ENCODE measurements around the gene DAB2IP.
"Not testable (repeated sequence)": the region's sequence is repeated elsewhere in the genome, so short reads cannot be mapped to it uniquely, and the experiment has no call there.

Gene DAB2IP

DNA sequence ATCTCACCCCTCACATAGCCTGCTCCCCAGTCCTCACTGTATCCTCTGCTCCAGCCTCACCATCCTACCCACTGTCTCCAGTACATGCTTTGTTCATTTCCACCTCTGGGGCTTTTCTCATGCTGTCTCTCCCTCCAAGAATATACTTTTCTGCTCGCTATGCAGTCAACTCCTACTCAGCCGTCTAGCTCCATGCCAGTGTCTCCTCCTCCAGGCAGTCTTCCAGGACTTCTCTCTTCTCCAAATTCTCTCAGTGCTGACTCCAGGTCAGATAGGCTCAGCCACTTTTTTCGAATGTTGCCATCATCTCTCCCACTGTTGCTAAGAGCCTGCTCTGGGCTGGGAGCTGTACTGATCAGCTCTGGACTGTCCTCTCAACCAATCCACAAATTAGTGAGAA, 8.0 kb upstream of the DAB2IP start:
- DNase-seq = no peak

DNA sequence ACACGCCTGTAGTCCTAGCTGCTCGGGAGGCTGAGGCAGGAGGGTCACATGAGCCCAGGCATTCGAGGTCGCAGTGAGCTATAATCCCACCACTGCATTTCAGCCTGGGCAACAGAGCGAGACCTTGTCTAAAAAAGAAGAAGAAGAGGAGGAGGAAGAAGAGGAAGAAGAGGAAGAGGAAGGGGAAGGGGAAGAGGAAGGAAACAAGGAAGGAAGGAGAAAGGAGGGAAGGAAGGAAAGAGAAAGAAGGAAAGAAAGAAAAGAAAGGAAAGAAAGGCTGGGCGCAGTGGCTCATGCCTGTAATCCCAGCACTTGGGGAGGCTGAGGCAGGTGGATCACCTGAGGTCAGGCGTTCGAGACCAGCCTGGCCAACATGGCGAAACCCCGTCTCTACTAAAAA, 7.4 kb upstream of the DAB2IP start:
- not testable (repeated sequence) for DNase-seq

DNA sequence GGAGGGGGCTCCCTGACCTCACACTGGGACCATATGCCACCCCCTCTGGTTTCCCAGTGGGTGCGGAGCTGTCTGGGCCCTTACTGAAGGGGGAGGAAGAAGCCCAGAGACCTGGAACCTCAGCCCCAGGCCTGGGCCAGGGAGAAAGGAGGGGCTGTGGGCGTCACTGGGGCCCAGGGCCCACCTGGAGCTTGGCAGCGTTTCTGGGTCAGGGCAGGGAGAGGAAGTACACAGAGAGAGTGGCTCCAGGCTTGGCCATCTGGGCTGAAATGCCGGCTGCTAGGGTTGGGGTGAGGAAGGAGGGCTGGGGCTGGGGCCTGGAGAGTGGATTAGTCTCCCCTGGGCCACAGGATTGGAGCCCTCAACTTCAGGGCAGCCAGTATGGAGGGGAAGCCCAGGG, 6.4 kb upstream of the DAB2IP start:
- peak; percentile 46 for DNase-seq

DNA sequence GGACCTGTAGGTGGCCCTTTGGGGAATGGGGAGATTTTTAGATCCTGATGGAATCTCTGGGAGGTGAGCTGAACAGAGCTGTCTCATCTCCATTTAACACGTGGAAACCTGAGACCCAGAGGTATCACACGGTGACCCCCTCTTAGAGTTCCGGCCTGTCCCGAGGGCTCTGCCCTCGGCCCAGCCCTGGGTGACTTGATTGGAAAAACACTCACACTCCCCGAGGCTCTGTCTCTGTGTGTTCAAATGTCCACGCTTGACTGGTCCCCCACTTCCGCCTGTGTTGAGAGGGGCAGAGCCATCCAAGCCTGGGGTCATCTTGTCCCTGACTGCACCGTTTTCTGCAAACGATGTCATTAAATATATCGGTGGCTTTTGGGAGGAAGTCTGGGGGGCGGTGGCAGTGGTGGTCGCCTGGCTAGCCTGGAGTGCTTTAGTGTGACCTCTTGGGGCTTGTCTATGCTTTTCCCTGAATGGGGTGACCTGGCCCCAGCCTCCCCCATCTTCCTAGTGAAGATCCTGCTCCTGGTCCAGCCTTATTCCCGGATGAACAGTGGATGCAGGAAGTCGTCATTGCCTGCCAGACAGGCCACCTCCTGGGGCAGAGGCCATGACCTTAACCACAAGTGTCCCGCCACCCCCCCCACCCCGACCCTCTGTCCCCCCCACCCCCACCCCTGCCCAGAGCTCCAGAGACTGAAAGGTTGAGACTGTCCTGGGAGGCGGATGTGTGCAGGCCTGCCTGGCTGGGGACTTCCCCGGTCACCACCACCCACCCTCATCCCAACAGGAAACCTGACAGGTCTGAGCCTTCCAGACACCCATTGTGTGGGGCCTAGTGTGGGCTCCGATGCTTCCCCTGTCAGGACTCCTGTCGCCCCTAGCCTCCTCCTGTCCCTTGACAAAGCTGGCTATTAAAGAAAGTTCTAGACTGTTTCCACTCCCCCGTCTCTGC, 5.3 kb upstream of the DAB2IP start:
- peak; percentile 64 for DNase-seq

DNA sequence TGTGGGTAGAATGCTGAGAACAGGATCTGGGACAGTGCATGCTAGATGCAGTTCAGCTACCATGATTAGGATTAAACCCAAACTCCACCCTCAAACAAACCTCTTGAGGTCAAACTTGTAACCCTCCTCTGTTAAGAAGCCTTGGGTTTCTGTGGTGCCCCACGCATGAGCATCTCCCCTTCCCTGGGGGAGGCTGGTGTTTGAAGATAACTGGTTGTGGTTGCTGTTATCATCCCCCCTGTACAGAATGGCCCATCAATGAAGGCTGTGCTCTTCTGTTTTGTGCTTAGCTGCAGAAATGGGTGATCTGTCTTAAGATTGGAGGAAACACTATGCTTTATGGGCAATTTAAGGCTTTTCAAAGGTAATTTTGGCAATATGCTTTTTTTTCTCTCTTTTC, 4.4 kb upstream of the DAB2IP start:
- DNase-seq = no peak

DNA sequence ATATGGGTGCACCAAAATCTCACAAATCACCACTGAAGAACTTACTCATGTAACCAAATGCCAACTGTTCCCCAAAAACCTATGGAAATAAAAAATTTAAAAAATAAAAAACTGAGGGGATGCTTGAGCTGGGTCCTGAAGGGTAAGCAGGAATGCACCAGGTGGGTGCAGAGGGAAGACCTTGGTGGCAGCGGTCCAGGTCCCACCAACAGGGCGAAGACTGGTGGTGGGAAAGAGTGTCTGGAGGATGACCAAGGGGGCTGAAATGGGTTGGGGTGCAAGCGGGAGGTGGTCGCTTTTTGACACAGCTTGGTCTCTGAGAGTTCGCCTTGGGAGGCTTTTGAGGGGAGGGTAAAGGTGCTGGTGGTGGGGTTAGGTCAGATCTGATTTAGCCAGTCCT, 3.3 kb upstream of the DAB2IP start:
- no peak for DNase-seq

DNA sequence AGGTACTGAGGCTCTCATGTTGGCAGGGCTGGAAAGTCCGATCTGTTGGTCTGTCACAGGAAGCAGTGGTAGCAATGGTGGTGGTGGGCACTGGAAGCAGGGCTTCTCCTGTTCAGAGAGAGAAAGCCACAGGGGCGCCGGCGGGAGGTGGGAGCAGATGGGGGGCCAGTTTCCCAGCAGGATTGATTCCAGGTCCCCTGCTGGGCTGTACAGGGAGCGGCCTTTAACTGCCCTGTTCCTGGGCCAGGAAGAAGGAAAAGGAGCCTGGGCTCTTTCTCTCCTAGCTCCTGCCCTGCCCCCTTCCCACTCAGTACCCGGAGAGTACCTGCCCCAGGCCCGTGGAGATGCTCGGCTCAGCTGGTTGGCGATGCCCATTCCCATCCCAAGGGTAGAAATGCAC, 2.6 kb upstream of the DAB2IP start:
- DNase-seq = no peak

DNA sequence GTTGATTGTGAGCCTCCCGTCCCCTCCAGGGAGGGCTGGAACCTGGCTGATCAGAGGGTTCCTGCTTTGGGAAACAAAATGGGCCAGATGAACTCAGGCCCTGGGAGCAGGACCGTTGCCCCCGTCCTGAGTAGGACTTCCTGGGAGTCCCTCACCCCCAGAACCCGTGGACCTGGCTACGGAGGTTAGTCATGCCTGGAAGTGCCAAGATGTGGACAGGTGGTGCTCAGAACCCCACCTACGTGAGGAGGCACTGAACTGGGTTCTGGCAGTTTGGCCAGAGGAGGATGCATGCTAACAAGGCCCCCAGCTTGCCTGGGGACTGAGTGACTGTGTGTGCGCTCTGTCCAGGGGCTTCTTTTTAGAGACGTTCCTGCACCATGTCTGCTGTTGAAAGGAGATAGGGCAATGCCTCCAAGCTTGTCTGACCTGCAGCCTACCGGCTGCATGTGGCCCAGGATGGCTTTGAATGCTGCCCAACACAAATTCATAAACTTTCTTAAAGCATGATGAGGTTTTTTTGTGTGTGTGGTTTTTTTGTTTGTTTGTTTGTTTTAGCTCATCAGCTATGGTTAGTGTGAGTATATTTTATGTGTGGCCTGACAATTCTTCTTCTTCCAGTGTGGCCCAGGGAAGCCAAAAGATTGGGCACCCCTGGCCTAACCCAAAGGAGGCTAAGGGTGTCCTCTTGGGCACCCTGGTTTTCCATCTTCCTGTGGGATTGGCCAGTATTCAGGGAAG, 1.8 kb upstream of the DAB2IP start:
- DNase-seq = no peak

DNA sequence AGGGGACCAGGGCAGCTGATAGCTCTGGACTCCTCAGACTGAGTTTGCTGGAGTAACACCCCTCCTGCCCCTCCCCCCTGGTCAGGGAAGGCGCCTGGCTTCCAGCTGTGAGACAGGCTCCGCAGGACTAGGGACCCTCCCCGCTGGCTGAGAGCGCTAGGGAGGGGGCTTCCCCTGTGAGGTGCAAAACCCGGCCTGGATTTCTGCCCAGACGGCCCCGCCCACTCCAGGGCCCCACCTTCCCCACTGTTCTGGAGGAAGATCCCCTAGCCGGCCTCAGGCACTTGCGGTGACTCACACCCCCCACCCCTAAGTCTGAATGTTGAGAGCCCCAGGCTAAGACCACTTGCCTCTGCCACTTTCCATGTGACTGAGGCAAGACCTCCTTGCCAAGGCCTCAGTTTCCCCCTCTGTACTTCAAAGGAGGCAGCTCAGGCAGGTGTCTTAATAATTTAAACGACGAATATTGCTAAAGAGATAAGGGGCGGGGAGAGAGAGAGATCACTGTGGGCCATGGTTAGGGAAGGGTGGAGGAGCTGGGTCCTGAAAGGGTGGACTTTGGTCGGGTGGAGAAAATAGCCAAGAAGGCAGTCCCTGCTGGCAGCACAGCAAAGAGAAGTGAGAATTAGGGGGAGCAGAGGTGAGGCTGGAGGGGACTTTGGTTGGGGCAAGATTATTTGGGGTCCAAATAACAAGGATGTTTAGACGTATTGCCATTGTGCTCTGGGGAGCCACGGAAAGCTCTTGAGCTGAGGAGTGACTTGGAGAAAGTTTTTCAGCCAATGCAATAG, 1.0 kb upstream of the DAB2IP start:
- peak; percentile 76 for DNase-seq

DNA sequence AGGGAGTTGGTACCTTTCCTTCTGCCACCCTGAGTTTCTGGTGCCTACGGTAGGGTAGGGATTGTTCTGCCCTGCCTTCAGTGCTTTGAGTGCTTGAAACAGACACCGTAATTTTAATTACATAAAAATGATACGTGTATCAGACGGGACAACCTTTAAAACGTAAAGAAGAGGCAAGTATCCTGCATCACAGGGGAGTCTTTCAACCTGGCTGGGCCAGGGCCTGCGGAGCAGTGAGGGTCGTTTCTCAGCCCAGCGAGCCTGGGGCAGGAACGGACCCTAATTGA, 483 bp upstream of the DAB2IP start:
- DNase-seq = no peak

DNA sequence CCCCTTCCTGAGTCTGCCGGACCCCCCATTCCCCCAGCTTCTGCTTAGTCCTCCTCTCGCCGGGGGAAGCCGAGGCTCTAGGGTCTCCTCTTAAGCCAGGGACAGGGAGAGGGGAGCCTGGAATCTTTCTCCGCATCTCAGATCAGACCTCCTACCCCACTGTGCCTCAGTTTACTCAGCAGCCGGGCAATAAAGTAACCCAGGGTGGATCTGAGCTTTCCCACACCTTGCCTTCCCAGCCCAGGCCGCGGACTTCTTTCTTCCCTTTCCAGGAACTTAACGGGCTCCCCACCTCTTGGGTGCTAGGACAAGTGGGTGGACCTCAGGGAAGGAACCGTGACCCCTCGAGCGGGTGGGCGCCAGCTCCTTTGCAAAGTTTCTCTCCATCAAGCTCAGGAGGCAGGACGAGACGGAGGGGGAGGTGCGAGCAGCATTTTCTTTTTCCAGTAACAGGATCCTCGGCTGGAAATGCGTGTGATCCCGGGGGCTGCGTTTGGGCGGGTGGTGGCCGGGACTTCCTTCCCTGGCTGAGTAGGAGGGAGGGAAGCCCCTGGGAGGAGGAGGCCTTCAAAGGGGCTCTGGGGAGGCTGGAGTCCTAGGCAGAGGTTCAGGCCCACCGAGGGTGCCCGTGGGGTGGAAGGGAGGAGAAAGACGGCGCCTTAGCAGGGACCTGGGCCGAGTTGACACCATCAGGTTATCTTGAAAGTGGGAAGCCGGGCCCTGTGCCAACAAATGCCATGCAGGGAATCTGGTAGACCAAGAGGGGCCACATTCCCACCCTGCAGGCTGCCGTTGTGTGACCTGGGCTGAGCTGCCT, 795 bp downstream of the DAB2IP start:
- DNase-seq = peak; percentile 77

DNA sequence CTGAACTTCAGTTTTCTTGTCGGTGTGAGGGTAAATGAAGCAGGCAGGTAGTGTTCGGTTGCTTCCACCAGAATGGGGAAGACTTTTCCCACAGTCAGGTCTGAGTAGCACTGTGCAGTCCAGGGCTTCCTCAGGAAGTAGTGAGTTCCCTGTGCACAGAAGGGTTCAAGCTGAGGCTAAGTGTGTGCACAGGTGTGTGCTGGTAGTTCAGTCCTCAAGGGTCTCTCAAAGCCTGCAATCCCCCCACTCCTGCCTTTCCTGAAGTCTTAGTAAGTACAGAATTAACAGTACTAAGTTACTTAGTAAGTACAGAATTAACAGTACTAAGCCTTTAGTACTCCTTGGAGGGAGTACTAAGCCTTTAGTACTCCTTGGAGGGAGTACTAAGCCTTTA, 1.4 kb downstream of the DAB2IP start:
- DNase-seq = no peak

DNA sequence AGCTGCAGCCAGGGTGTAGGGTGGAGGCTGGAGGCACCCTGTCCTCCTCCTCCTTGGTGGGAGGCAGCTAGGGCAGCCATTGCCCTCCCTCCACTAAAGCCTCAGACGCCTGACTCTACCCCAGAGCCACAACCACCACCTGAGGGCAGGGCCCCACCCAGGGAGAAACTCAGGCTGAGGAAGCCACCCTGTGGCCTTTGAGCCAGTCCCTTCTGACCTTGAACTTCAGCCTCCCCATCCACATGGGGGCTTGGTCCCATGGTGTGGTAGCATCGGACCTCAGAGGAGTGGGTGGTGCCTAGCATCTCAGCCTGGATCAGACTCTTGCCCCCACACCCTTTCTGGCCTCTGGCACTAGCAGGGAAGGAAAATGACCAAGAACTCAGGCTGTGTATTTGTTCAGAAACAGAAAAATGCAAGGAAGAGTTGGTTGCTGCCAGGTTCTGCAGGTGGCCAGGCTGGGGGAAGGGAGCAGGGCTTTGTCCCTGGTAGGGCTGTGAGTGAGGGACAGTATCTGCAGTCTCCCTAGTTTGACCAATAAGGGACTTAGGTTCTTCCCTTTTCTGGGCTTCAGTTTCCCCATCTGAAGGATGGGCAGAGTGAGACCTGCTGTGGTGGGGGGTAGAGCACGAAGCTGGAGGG, 3.2 kb downstream of the DAB2IP start:
- DNase-seq = no peak

DNA sequence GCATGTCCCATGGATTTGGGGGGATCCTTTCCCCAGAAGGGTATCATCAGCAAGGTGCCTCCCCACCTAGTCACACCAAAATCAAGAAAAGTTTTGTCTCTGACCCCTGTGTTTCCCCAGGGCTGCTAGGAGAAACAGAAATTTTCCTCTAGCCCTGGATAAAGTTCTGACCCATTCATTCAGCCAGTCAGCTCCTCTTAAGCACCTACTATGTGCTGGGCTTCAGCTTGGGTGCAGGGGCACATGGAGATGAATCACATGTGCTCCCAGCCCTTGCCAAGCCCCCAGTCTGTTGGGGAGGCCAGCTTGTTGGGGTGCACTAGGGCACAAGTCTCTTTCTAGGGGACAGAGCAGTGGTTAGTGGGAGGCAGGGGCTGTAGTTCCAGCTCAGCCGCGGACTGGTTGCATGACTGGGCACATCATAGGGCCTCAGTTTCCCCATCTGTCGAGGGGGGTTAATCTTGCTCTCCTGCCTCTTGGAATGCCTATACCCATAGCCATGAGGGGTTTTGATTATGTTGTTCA, 3.9 kb downstream of the DAB2IP start:
- DNase-seq = no peak

DNA sequence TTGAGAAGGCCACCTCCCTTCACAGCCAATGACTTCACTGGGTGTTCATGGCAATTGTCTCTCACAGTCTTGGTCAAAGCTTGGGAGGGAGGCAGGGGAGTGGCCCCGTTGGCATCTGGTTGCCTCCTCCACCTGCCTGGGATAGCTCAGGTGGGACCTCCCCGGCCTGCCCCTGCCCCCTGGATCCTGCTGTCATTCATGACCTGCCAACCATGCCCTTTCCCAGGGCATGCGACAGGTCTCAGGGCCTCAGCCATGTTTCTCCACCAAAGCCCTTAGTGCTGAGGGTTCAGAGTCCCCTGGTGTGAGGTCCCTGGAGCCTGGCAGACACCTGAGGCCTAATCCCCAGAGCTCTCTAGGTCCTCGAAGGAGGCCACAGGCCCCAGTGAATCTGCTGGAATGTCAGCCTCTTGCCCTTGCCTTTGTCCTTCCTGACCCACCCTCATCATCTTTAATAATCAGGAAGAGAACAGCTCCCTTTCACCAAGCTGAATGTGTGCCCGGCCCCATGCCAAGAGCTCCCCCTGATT, 5.6 kb downstream of the DAB2IP start:
- no peak for DNase-seq

DNA sequence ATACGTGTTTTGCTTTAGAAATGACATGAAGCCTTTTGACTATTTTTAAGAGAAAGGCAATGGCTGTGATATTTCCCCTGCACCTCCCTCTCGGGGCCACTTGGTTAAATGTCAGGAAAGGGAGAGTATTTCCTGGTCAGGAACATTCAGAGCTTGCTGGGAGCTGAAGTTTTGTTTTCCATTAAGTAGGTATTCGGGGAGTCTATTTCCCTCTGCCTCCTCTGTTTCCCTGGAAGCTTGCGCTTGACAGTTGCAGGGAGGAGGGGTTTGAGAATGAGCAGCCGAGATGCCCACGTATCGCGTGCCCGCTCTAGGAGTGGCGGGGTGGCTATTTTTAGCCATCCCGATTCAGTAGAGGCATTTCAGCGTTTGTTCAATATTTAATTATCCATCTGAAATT, 6.7 kb downstream of the DAB2IP start:
- no peak for DNase-seq

DNA sequence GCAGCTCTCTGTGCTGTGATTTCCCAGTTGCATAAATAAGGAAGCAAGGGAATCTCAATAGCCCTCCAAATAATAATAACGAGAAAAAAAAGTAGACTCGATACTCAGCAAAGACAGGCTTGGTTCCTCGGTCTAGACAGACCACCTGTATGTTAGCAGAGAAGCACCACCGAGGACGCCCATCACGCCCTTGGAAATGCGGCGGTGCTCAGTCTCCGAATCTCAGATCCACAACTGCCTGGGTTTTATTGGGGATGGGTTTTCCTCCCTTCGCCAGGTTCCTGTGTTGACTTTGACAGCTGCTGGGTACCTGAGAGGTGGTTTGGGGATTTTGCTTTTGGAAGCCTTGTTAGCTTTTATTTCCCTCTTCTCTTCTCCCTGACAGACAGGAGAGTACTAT, 7.2 kb downstream of the DAB2IP start:
- no peak for DNase-seq

DNA sequence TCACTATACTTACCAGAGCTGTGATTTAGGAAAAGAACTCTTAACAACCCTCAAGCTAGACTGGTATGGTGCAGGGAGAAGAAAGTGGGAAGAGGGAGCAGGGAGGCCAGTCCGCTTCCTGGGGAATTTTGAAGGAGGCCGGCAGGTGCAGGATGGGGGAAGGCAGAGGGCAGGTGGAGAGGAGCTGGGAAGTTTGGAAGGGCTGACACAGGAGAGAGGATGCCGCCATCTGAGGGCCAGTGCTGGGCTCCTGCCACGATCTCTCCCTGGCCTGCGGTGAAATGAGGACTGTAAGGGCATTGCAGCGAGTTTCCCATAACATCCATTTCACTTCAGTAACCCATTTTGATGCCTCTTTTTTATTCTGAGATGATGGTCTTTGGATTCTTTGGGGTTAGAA, 8.9 kb downstream of the DAB2IP start:
- DNase-seq = no peak

DNA sequence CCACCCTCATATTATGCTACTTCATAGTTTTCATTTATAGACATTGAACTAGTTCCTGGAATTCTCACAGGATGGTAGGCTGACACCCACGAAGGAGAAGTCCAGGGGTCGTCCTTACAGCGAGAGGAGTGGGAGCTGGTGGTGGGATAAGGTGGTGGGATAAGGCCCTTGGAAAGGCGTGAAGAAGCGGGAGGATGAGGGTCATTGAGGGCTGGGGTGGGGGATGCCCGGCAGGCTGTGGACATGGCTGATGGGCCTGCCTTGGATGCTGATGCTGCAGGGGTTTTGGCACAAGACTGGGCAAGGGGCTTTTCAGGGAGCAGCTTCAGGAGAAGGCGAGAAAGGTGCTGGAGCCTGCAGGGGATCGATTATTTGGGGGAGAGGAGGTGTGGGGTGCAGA, 9.4 kb downstream of the DAB2IP start:
- DNase-seq = no peak

DNA sequence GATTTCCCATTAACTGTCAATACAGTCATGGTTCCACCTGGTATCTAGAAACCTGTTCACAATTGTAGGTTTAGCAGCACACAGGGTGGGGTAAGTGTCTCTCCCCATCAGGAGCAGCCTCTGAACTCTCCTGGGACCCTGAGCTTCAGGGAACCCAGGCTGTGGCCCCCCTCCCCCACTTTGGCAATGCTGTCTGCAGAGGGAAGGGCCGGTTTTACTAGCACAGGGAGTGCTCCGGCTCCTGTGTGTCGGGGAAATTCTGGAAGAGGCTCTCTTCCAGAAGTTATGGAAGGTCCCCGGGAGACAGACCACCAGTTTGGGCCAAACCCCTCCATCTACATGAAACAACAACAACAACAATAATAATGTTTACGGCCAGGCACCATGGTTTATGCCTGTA, 9.9 kb downstream of the DAB2IP start:
- DNase-seq = no peak

DNA sequence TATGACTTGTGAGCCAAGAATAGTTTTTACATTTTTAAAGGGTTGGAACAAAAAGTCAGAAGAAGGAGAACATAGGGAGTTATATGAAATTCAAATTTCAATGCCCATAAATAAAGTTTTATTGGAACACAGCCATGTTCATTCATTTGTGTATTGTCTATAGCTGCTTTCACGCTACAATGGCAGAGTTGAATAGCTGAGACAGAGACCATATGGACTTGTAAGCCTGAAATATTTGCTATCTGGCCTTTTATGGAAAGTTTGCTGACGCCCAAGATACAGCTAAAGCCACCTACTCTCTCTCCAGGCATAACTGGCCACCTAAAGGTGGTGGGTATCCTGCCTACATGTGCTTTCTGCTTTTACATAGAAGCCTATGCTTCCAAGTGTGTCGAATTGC, 10.9 kb downstream of the DAB2IP start:
- no peak for DNase-seq
